ENCODE measurements around the gene HAND1.

The HAND1 gene

GRCh38 chr5:154479944-154480750 lies 2.1 kb upstream of the HAND1 start:
- no peak overlapping the region for H3K4me3 ChIP-seq (replicated peaks; ENCODE audit: low read depth, low read length)
- no peak for DNase-seq (ENCODE audit: low read depth)
- TF ChIP-seq CTCF (IDR thresholded peaks at IDR 0.05; ENCODE audit: low read length, missing control alignments): no peak

- DNase-seq (ENCODE audit: low read depth): no peak
- TF ChIP-seq CTCF (IDR thresholded peaks at IDR 0.05; ENCODE audit: low read length, missing control alignments): no peak
Measured at GRCh38 chr5:154479160-154479943, 1.3 kb upstream of the HAND1 start.

GRCh38 chr5:154478752-154479159 lies 729 bp upstream of the HAND1 start:
- no peak overlapping the region for H3K4me3 ChIP-seq (replicated peaks; ENCODE audit: low read depth, low read length)
- no peak for TF ChIP-seq CTCF (IDR thresholded peaks at IDR 0.05; ENCODE audit: low read length, missing control alignments)
- no peak for DNase-seq (ENCODE audit: low read depth)

More at GRCh38 chr5:154479160-154479943, 1.3 kb upstream of the HAND1 start:
- no peak overlapping the region for H3K4me3 ChIP-seq (replicated peaks; ENCODE audit: low read depth, low read length)

- DNase-seq (ENCODE audit: low read depth): no peak
- no peak for TF ChIP-seq CTCF (IDR thresholded peaks at IDR 0.05; ENCODE audit: low read length, missing control alignments)
- H3K4me3 ChIP-seq (replicated peaks; ENCODE audit: low read depth, low read length): no peak overlapping the region
Measured at GRCh38 chr5:154477382-154478223, 424 bp downstream of the HAND1 start.

GRCh38 chr5:154476354-154477205 lies 1.4 kb downstream of the HAND1 start:
- no peak for TF ChIP-seq CTCF (IDR thresholded peaks at IDR 0.05; ENCODE audit: low read length, missing control alignments)
- no peak overlapping the region for H3K4me3 ChIP-seq (replicated peaks; ENCODE audit: low read depth, low read length)
- DNase-seq (ENCODE audit: low read depth): no peak
